Nephron progenitor cell (in vitro differentiated cells): ENCODE measurements around the gene BLACAT1.
A peak's percentile ranks its signal among the peaks of the same experiment; 100 is the strongest.

Source experiments
- DNase-seq: peaks from one replicate; pipeline ENCODE4 v3.0.0; 2021
- H3K27ac Mint-ChIP-seq: 2 replicates; pipeline ENCODE4 v1.8.0; 2021; ENCODE audit warnings: mild to moderate bottlenecking, moderate library complexity, mixed read lengths
- H3K27me3 Mint-ChIP-seq: 2 replicates; pipeline ENCODE4 v1.8.0; 2021; ENCODE audit warnings: mild to moderate bottlenecking, low read depth, mixed read lengths; ENCODE audit not compliant: poor library complexity
- H3K36me3 Mint-ChIP-seq: 2 replicates; pipeline ENCODE4 v1.8.0; 2021; ENCODE audit warnings: low read depth, mixed read lengths
- H3K4me1 Mint-ChIP-seq: 2 replicates; pipeline ENCODE4 v1.8.0; 2021; ENCODE audit warnings: mixed read lengths
- H3K4me3 Mint-ChIP-seq: 2 replicates; pipeline ENCODE4 v1.8.0; 2021; ENCODE audit warnings: mild to moderate bottlenecking, moderate library complexity, mixed read lengths
- H3K9me3 Mint-ChIP-seq: 2 replicates; pipeline ENCODE4 v1.8.0; 2021; ENCODE audit warnings: mild to moderate bottlenecking, moderate library complexity, mixed read lengths
- CTCF ChIP-seq: fragments of 200-600 bp; sonication (generic); IDR thresholded peaks from 2 replicates; pipeline ENCODE4 v1.5.0; 2021; ENCODE audit warnings: antibody characterized with exemption

Gene BLACAT1

GRCh38 chr1:205500240-205501233 is 44.7 kb upstream of the BLACAT1 start:
- Mint-ChIP-seq H3K27me3 (peaks cover 51% of the 10 kb centered on the region), H3K9me3 (peaks cover 3% of the 10 kb centered on the region), H3K4me3 (no peak overlapping the region), H3K4me1 (peaks cover 61% of the 10 kb centered on the region), H3K36me3 (no peaks in the 10 kb centered on the region), H3K27ac (no peak overlapping the region)
- DNase-seq: no peak
- no peak for TF ChIP-seq CTCF

GRCh38 chr1:205499789-205500188 is 43.9 kb upstream of the BLACAT1 start:
- Mint-ChIP-seq H3K27me3 (peaks cover 58% of the 10 kb centered on the region), H3K9me3 (peaks cover 3% of the 10 kb centered on the region), H3K4me1 (peaks cover 61% of the 10 kb centered on the region), H3K4me3 (no peak overlapping the region), H3K36me3 (no peaks in the 10 kb centered on the region), H3K27ac (no peak overlapping the region)
- DNase-seq: no peak
- no peak for TF ChIP-seq CTCF

GRCh38 chr1:205497351-205497750 is 41.5 kb upstream of the BLACAT1 start:
- no peak for TF ChIP-seq CTCF
- Mint-ChIP-seq H3K27me3 (peaks cover 71% of the 10 kb centered on the region), H3K27ac (no peak overlapping the region), H3K9me3 (peaks cover 3% of the 10 kb centered on the region), H3K4me1 (peaks cover 55% of the 10 kb centered on the region), H3K36me3 (no peaks in the 10 kb centered on the region), H3K4me3 (no peak overlapping the region)
- no peak for DNase-seq

GRCh38 chr1:205496661-205497060 is 40.8 kb upstream of the BLACAT1 start:
- TF ChIP-seq CTCF: no peak
- peaks cover 74% of the 10 kb centered on the region for H3K27me3 Mint-ChIP-seq
- no peak for DNase-seq
- H3K36me3 Mint-ChIP-seq: no peaks in the 10 kb centered on the region
- H3K4me1 Mint-ChIP-seq: peaks cover 57% of the 10 kb centered on the region
- H3K27ac Mint-ChIP-seq: no peak overlapping the region
- H3K9me3 Mint-ChIP-seq: peaks cover 3% of the 10 kb centered on the region
- no peak overlapping the region for H3K4me3 Mint-ChIP-seq

GRCh38 chr1:205495237-205495823 is 39.5 kb upstream of the BLACAT1 start:
- Mint-ChIP-seq H3K27me3 (peaks cover 80% of the 10 kb centered on the region), H3K36me3 (no peaks in the 10 kb centered on the region), H3K4me3 (peak overlapping the region; percentile 48), H3K27ac (no peak overlapping the region), H3K9me3 (peaks cover 3% of the 10 kb centered on the region), H3K4me1 (peaks cover 46% of the 10 kb centered on the region)
- peak; percentile 45 for DNase-seq
- TF ChIP-seq CTCF: no peak
